NCI-H2196 treated with DMSO at 0.1 percent for 48 hours (cell line): ENCODE measurements around the gene RNF215.

Experiments used
- DNase-seq: peaks from one replicate; lab custom pipeline; 2025; ENCODE audit not compliant: unreplicated experiment; lab: John Stamatoyannopoulos, UW

Gene RNF215

DNA sequence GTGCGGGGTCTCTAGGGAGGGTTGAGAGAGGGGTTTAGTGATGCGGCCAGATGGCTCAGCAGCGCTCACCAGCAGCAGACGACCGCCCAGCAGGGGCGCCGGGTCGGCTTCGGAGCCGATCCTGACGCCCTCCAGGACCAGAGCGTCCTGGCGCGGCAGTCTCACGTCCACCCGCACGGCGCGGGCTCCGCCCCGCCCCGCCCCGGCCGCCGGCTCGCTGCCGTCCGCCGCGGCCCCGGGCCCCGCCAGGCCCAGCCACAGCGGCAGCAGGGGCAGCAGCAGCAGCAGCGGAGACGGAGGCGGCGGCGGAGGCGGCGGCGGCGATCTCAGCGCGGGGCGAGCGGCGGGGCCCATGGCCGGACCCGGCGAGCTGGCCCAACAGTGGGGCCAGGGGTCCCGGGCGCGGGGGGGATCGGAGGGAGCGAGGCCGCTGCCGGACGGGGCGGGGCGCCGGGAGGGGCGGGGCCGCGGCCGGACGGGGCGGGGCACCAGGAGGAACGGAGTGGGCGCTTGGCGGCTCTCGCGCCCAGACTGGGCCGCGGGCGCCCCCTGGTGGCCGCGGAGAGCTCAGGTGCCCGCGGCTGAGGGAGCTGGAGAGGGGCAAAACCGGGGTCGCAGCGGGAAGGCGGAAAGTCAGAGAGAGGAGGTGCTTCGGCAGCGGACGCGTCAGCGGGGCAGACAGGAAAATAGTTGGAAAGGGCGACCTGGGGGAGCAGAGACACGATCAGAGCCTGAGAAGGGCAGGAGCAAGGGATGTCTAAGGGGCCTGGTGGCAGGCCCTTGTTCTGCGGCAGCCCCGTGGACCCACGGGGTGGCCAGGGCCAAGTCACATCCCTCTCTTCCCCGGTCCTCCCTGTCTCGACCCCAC is at the start of gene RNF215:
Gene RNF215 (minus strand): TSS at position 452 of the 868 bp plus-strand sequence. CDS start 98 bp downstream, at position 354.
- peak; percentile 26 for DNase-seq

DNA sequence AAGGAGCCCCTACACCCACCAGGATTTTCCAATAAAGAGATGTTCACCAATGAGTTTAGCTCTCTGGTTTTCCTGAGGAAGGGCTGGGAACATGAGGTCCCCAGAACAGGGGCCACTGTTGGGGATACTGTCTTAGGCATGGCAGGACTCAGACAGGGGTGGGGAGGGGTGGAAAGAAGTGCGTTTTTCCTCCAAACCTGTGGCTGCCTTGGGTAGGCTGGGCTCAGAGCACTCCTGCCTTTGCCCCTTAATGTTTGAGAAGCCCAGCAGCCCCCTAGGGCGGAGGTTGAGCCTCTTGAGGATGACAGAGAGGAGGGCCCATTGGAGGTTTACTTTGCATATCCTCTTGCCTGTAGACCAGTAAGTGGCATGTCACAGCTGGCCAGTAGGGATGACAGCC is 49.0 kb upstream of the RNF215 start:
- no peak for DNase-seq

DNA sequence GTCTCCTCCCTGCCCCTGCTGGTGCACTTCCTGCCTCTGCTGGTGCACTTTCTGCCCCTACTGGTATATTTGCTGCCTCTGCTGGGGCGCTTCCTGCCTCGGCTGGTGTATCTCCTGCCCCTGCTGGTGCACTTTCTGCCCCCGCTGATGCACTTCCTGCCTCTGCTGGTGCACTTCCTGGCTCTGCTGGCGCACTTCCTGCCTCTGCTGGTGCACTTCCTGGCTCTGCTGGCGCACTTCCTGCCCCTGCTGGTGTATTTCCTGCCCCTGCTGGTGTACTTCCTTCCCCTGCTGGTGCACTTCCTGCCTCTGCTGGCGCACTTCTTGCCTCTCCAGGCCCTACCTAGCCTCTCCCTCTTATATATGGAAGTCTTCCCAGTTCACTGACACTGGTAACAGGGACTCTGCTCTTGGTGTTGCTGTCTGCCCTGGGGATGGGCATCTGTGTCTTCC is 48.5 kb upstream of the RNF215 start:
- DNase-seq: no peak

DNA sequence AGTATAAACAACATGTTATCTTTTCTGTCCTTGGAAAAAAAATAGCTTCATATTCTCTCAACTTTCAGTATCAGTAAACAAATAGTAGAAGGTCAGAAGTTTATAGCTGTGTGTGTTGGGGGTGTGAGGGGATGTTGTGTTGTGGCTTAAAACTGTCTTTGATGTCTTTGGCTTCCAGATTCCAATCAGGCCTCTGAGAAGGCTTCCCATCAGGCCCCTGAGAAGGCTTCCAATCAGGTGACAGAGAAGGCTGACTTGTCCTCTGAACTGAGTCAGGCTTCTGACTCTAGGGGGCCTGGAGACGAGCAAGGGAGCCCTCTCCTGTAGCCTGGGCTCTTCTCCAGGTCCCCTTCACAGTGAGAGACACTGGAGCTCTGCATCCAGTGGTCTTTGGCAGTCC is 47.6 kb upstream of the RNF215 start:
- DNase-seq: no peak

DNA sequence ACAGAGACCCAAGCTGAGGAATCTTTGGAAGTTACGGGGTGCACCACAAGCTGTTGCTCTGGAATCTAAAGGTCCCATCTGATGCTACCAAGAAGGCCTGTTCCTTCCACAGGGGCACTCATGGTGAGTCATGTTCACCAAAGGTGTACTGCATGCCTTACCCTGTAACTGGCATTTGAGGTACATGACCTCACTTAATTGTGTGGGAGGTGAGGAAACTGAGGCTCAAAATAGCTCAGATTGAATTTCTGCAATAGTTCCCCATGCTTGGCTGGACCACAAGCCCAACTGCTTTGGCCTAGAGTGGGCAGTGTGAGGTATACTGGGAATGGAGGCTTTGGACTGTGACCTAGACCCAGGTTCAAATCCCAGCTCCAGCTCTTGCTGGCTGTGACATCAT is 46.6 kb upstream of the RNF215 start:
- DNase-seq: no peak

DNA sequence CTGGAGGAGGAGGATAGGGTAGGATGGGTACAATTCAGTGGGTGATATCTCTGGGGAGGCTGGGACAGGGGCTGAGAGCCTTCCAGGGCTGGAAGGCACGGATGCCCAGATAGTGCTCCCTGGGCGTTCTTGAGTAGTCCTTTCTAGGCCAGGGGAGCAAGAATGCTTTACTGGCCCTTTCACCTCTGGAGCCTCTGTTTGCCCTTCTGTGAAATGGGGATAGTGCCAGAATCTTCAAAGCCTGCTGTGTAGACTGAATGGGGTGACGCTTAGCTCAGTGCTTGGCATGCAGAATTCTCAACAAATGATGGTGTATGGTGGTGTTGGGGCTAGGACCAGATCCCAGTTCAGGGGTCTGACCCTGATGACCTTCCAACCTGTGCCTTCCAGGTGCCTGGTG is 46.0 kb upstream of the RNF215 start:
- DNase-seq: no peak

DNA sequence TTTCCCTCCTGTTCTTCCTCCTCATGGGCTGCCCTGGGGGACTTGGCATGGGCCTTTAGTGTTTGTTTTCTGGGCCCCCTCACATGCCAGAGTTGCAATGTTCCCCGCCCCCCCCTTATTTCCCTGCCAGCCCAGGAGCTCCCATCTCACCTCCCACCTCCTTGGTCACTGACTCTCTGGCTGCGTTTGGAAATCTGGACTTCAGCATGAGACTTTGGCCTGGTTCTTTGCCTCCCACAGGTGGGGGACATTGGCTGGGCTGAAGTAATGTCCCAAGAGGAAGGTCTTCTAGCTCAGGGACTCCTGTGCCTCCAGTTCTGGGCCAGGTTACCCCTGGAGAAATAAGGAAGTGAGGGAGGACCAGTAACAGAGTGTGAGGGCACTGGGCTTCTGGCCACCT is 45.3 kb upstream of the RNF215 start:
- no peak for DNase-seq

DNA sequence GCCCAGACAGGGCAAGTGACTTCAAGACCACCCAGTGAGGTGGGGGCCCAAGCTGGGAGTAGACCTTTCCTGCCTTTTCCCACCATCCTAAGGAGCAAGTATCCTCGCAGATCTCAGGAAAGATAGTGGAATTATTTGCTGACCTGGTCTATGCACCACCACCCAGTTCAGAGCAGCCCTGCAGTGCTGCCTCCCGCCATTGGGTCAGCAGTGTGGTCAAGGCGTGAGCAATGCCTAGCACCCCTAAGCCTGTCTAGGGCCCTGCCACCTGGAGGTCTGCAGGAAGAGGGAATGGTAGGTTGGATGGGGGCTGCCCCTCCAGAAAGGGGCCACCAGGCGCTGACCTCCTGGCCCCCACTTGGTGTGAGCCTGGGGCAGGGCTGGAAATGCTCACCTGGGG is 44.9 kb upstream of the RNF215 start:
- DNase-seq: no peak

DNA sequence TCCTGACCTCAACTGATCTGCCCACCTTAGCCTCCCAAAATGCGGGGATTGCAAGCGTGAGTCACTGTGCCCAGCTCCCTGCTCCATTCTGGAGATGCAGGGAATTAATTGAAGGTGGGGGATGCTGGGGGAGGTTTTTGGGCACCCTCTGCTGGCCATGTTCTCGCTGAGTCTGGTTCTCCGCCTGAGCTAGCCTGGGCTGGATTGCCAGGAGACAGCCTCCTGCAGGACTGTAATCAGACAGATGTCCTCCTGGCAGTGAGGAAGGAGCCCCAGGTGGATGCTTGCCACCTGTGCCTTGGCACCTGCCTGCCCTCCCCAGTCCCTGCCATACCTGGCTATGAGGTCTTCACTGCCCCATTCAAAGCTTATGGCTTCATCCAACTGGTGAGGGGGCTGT is 43.7 kb upstream of the RNF215 start:
- no peak for DNase-seq

DNA sequence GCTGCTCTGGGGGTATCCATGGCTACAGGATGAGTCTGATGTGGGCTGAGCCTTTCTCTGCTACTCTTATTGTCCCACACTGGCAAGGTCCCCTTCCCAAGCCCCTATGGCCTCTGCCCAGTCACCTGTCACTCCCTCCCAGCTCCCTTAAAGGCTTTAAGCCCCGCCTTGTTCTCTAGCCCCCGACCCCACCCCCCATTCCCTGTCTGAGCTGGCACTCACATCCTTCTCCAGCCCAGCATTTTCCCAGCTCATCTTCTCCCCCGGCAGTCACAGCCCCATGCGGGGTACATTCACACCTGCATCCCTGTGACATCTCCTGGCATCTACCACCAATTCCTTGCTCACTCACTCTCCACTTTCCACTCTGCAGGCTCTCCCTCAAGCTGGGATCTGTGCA is 42.7 kb upstream of the RNF215 start:
- DNase-seq: no peak

DNA sequence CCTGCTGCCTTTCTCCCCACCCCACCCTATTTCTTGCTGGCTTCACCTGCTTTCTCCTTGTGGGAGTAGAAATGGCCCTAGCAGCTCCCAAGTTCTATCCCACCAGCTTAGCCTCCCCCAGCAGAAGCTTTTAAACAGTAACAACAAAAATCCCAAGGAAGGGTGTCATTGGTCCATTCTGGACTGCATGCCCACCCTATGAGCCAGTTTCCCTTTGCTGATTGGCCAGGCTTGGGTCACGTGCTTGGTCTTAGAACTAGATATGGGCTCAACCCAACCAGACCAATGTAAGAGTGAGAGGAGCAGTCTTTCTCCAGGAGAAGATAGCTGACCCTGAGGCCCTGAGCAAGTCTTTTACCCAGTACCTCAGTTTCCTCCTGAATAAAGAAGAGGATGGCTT is 40.7 kb upstream of the RNF215 start:
- no peak for DNase-seq

DNA sequence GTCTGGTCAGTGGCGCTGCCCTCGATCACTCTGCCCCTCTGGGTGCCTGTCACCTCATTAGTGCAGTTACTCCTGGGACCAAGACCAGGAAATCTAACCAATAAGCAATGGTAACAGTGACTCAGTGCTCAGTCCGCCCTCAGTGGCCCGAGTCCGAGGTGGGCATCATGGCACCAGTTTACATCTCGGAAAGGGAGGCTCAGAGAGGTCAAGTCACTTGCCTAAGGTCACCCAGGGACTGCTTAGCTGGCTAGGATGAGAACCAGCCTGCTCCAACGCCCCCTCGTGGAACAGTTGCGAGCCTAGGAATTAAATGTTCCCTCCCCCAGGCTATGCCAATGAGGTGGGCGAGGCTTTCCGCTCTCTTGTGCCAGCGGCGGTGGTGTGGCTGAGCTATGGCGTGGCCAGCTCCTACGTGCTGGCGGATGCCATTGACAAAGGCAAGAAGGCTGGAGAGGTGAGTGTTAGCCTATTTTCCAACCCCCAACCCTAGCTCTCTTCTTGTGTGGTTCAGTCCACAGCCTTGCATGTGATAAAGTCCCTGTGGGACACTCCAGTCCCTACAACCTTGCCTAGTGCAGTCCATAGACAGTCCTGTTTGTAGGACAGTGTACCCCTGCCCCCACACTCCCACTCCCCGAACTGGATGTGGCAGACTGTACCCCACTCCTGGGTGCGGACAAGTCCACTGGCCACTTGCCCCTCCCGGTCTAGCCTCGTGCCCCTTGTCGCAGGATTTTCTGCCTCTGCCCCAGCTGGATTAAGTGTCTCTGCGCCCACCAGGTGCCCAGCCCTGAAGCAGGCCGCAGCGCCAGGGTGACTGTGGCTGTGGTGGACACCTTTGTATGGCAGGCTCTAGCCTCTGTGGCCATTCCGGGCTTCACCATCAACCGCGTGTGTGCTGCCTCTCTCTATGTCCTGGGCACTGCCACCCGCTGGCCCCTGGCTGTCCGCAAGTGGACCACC is 39.5 kb upstream of the RNF215 start:
- peak; percentile 23 for DNase-seq

DNA sequence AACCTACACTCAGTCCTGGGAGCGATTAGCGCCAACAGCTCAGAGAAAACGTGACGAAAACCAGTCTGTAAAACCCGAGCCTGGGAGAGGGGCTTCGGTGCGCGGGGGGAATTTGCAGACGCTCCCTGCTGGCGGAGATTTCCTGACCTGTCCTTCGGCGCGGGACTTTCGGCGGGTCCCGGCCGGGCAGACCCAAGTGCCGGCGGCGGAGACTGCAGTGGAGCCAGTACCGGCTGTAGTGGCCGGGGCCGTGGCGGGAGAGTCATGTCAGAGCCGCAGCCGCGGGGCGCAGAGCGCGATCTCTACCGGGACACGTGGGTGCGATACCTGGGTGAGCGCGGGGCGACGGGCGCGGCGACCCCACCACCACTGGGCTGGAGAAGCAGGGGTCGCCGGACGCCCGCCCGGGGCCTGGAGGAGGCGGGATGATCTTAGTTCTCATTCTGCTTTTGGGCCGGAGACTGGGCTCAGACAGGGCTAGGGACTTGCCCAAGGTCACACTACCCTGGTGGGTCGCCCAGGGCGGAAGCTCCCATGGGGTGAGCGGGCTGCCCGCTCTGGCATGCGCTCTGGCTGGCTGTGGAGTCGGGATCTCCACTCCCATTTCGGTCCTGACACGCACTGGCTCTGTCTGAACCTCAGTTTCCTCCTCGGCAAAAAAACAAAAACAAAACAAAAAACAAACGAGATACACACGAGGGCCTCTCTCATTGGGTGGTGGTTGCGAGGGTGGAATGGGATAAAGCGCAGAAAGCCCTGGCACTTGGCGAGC is 38.6 kb upstream of the RNF215 start, which contains the start of gene MTFP1:
Gene MTFP1 (plus strand): TSS at position 153 of the 772 bp plus-strand sequence. CDS start 112 bp downstream, at position 265.
- peak; percentile 3 for DNase-seq

DNA sequence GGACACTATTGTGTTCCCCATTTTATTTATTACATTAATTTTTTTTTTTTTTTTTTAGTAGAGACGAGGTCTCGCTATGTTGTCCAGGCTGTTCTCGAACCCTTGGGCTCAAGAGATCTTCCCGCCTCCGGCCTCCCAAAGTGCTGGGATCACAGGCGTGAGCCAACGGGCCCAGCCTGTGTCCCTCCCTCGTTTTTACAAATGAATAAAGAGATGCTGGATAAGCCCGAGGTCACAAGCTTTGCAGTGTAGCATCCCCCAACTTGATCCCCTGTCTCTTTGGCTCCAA is 38.1 kb upstream of the RNF215 start:
- DNase-seq: no peak

DNA sequence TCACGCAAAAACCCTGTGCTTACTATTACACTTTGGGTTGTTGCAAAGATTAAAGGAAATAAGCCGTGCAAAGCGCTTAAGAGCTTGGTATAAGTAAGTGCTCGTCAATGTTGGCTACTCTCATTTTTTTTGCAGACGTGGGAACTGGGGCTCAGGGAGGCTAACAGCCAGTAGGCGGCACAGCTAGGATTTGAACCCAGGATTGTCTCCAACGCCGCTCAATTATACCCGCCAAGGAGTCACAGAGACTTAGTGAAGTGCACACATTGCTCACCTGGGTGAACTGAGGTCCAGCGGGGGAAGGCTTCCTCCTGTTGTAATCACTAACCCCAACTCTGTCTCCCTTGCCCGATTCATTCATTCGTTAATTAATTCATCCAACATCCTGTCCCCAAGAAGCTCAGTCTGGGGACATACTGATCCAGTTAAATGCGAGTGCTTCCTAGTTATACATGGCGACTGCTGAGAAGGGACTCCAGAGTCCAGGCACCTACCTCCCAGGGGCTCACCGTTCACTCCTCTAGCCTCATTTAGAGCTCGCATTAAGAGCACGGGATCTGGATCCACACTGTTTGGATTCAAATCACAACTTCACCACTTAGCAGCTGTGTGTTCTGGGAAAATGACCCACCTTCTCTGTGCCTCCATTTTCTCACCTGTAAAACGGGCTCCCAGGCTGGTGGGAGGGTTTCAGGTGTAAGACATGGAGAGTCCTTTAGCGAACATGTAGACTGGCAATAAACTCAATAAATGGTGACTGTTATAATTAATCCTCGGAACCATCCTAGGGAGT is 37.5 kb upstream of the RNF215 start:
- no peak for DNase-seq

DNA sequence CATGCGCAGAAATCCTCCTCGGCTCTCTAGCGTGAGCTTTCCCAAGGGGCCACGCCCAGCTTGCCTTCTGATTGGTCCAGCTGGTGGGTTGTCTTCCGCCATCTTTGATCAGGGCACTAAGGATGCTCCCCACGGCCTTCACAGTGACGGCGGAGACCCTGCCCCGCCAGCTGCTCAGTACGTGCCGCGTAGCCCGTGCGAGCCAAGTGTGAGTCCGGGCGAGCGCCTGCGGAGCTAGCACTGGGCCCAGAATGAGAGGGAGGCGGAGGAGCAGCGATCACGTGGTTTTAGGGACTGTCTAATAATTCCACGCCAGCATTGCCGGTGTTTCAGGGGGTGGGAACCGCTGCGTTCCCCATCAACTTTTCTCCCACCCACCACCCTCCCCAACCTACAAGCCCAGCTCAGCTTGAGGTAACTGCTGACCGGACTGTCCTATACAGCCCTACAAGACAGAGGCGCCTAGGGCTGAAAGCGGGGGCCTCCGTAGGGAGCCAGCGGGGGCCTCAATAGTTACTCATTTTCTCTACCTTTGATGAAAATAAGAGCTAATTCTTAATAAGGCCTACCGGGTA is 36.8 kb upstream of the RNF215 start:
- peak; percentile 93 for DNase-seq

DNA sequence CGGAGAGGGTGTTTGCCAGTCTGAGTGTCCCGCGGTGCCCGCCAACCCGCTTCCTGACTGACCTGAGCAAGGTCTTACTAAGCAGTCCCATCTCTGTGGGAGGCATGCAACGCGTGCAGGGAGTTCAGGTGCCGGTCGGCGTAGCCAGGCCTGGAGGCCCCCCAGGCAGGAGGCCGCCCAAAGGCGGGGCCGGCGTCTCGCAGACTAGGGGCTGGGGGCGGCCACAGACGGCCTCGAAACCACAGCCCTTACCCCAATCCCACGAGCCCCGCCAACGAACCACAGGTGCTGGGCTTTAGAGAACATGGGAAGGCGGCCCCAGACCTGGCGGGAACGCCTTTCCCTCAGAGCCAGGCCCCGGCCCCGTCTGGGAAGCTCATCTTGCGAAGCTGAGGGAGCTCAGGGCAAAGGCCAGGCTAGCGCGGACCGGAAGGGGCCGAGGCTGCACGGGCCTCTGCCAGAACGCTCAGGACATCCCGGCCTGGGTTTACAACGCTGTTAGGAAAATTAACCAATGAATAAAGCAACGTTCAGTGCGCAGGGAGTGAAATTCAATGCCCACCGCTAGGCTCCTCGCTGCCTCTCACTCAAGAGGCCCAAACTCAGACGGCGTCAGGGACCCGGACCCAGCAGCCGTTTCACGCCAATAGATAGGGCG is 36.2 kb upstream of the RNF215 start:
- no peak for DNase-seq

DNA sequence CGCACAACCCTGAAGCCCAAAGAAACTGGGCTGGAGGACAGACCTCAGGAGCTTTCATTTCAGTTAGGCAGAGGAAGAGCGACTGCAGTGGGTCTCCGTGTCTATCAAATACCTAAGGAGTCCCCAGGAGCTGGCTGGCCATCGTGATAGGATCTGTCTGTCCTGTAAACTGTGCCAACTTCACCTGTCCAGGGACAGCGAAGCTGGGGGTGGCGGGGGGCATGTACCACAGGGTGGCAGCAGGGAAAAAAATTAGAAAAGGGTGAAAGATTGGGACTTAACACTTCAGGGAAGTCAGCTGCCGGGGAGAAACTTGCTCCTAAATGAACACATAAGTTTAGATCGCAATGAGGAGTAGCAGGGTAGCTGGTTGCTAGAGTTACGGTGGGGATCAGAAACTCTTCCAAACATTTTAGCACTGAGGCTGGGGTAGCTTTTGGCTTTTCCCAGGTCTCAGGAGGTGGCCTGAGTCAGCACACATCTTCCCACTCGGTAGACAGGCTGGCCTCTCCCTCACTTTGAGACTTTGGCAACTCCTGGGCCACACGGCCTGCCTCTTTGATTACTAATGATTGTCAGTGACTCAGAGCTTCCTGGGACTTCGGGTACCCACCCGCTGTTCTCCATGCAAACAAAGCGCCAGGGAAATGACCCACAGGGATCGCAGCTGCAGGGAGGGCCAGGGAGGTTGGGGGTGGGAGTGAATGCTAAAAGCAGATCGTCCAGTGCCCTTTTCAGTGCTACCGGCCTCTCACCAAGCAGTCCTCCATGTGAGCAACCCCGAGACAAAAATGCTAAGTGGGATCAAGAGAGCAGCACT is 35.5 kb upstream of the RNF215 start:
- DNase-seq: no peak
